Endothelial cell of umbilical vein (primary cell): ENCODE results near the gene UNC5CL. TPM values are rescaled to one million over a fixed set of nuclear protein-coding genes. Genes with fewer than 3 reads are reported as not detected.

Source experiments
- BruUV-seq: library from RNA; stranded (reverse); fragments of 400-500 nt; replicated peaks from 2 replicates; lab custom pipeline; 2021; lab: Mats Ljungman, UMichigan
- CTCF ChIA-PET: fragments of 300-600, 350-600 bp; sonication (Branson Sonifier 250); formaldehyde crosslinking; loops from one replicate; lab custom pipeline; 2021; ENCODE audit warnings: antibody characterized with exemption, inconsistent platforms; lab: Charles Lee
- POLR2A ChIA-PET: fragments of 300-600, 350-600 bp; sonication (Branson Sonifier 250); formaldehyde crosslinking; loops from one replicate; lab custom pipeline; 2021; ENCODE audit warnings: antibody characterized with exemption, inconsistent platforms; lab: Charles Lee
- DNase-seq: peaks from one replicate; pipeline ENCODE4 v3.0.0-alpha.2; 2011; ENCODE audit warnings: low read depth, low spot score
- FAIRE-seq: peaks from 2 replicates; lab custom pipeline; 2011; peaks lifted over from hg19 to GRCh38; lab: Jason Lieb, UNC
- H2AFZ ChIP-seq: 2 replicates; pipeline ENCODE4 v1.6.0; 2012; ENCODE audit warnings: low read depth, low read length, control low read depth, inconsistent platforms
- H3K27ac ChIP-seq: 2 replicates; pipeline ENCODE4 v1.5.1; 2011; ENCODE audit warnings: low read depth, mild to moderate bottlenecking, control low read depth, low read length, moderate library complexity; ENCODE audit not compliant: insufficient read depth
- H3K27me3 ChIP-seq, 2 experiments: 2 replicates each; pipeline versions ENCODE4 v1.6.0 to v1.6.1; 2011; ENCODE audit warnings: low read length in 2 of 2, mixed read lengths in 1 of 2; ENCODE audit not compliant: control insufficient read depth in 2 of 2, insufficient read depth in 2 of 2
- H3K36me3 ChIP-seq, 2 experiments: 2 replicates in 1 of 2; 3 replicates in 1 of 2; pipeline ENCODE4 v1.5.1; 2011; ENCODE audit warnings: low read length in 2 of 2, mild to moderate bottlenecking in 1 of 2, moderate library complexity in 1 of 2; ENCODE audit not compliant: control insufficient read depth in 2 of 2, insufficient read depth in 2 of 2; ENCODE audit errors: extremely low read depth in 1 of 2
- H3K4me1 ChIP-seq: 3 replicates; pipeline ENCODE4 v1.5.1; 2011; ENCODE audit warnings: mild to moderate bottlenecking, low read length; ENCODE audit not compliant: control insufficient read depth, insufficient read depth; ENCODE audit errors: extremely low read depth
- H3K4me2 ChIP-seq: 2 replicates; pipeline ENCODE4 v1.6.1; 2011; ENCODE audit warnings: low read length, control low read depth, mixed read lengths; ENCODE audit not compliant: insufficient read depth
- H3K4me3 ChIP-seq, 3 experiments: fragments of 200-600 bp in 1 of 3; sonication (generic), shearing (Covaris generic) in 1 of 3; replicated peaks in 1 of 3; 2 replicates each; pipeline ENCODE4 v1.5.1; 2011 to 2016; ENCODE audit warnings: control low read depth in 3 of 3, low read length in 3 of 3, mild to moderate bottlenecking in 2 of 3, inconsistent platforms in 1 of 3, low read depth in 1 of 3, moderate library complexity in 1 of 3; ENCODE audit not compliant: insufficient read depth in 1 of 3
- H3K79me2 ChIP-seq: 2 replicates; pipeline ENCODE4 v1.6.0; 2012; ENCODE audit warnings: low read length, inconsistent platforms; ENCODE audit not compliant: control insufficient read depth, insufficient read depth
- H3K9ac ChIP-seq: replicated peaks from 2 replicates; pipeline ENCODE3; 2011; ENCODE audit warnings: low read length, control low read depth; ENCODE audit not compliant: insufficient read depth; ENCODE audit errors: extremely low read depth
- H3K9me1 ChIP-seq: replicated peaks from 3 replicates; pipeline ENCODE4 v1.6.0; 2011; ENCODE audit warnings: mild to moderate bottlenecking, low read length; ENCODE audit not compliant: control insufficient read depth, insufficient read depth; ENCODE audit errors: extremely low read depth
- H3K9me3 ChIP-seq: replicated peaks from 2 replicates; pipeline ENCODE4 v1.5.1; 2012; ENCODE audit warnings: low read length, inconsistent platforms; ENCODE audit not compliant: control insufficient read depth, insufficient read depth
- H4K20me1 ChIP-seq: replicated peaks from 2 replicates; pipeline ENCODE3; 2011; ENCODE audit warnings: mild to moderate bottlenecking, low read length; ENCODE audit not compliant: control insufficient read depth, insufficient read depth; ENCODE audit errors: extremely low read depth
- CTCF ChIP-seq, 2 donors: IDR thresholded peaks; 1 replicate in 1 of 2; 2 replicates in 1 of 2; pipeline ENCODE4 v1.5.1; 2011; ENCODE audit warnings: low read length in 2 of 2, mild to moderate bottlenecking in 2 of 2, moderate library complexity in 2 of 2, control low read depth in 1 of 2, inconsistent platforms in 1 of 2, low read depth in 1 of 2; ENCODE audit not compliant: insufficient read depth in 1 of 2; ENCODE audit errors: extremely low read depth in 1 of 2
- EZH2 ChIP-seq: IDR thresholded peaks from 2 replicates; pipeline ENCODE4 v1.6.1; 2012; ENCODE audit warnings: borderline replicate concordance, low read depth, mild to moderate bottlenecking, moderate library complexity, low read length, inconsistent platforms; ENCODE audit not compliant: severe bottlenecking
- FOS ChIP-seq: IDR thresholded peaks from 2 replicates; pipeline ENCODE4 v1.6.1; 2011; ENCODE audit warnings: mild to moderate bottlenecking, low read length, moderate library complexity, borderline replicate concordance; ENCODE audit not compliant: insufficient read depth
- GATA2 ChIP-seq: IDR thresholded peaks from 2 replicates; pipeline ENCODE4 v1.7.0; 2011; ENCODE audit warnings: low read depth, mild to moderate bottlenecking, moderate library complexity, mixed read lengths, low read length; ENCODE audit not compliant: insufficient read length, insufficient read depth
- JUN ChIP-seq: IDR thresholded peaks from 2 replicates; pipeline ENCODE4 v1.6.1; 2011; ENCODE audit warnings: borderline replicate concordance, low read depth; ENCODE audit not compliant: insufficient read length, insufficient read depth
- MYC ChIP-seq: IDR thresholded peaks from one replicate; pipeline ENCODE4 v1.6.1; 2011; ENCODE audit warnings: mild to moderate bottlenecking, low read depth, low read length
- POLR2A ChIP-seq: IDR thresholded peaks from 2 replicates; pipeline ENCODE4 v1.6.1; 2012; ENCODE audit warnings: low read depth, mild to moderate bottlenecking, control low read depth, low read length
- POLR2AphosphoS5 ChIP-seq: IDR thresholded peaks from 2 replicates; pipeline ENCODE4 v1.6.1; 2012; ENCODE audit warnings: low read depth, mild to moderate bottlenecking, control low read depth, low read length, moderate library complexity; ENCODE audit not compliant: insufficient read depth
- dilution Hi-C: fragments of 300-500 bp; cut with MboI; formaldehyde crosslinking; loops from one replicate; pipeline ENCODE4 v1.15.0; 2019; ENCODE audit warnings: low sequenced_read_pairs; ENCODE audit not compliant: extremely low pct_ligation_motif_present
- intact Hi-C: fragments of 100-400 bp; cut with micrococcal nuclease; formaldehyde crosslinking; loops from one replicate; pipeline ENCODE4 v1.10.0; 2022
- polyA plus RNA-seq, 4 experiments: library from polyadenylated mRNA; depleted of rRNA in 3 of 4; stranded (reverse) in 3 of 4; unstranded in 1 of 4; fragments of >200 nt; gene quantifications; 2 replicates each; pipeline versions ENCODE4 v1.2.1 to v1.2.3, GENCODE V29; 2011 to 2012; ENCODE audit warnings: missing spikeins in 1 of 4
- total RNA-seq: library from RNA; stranded (reverse); gene quantifications from 2 replicates; pipeline ENCODE4 v1.2.3, GENCODE V29; 2021
- TF ChIP-seq, protein P1 (sequence below): IDR thresholded peaks from 2 replicates; pipeline ENCODE4 v1.6.1; 2011; ENCODE audit not compliant: insufficient read depth, insufficient read length

The UNC5CL gene
- total and polyA plus RNA-seq, 2 donors (not counting 3 experiments of a cell fraction or from before 2014, with no cell fraction given) = 0.14 to 0.20 TPM

DNA sequence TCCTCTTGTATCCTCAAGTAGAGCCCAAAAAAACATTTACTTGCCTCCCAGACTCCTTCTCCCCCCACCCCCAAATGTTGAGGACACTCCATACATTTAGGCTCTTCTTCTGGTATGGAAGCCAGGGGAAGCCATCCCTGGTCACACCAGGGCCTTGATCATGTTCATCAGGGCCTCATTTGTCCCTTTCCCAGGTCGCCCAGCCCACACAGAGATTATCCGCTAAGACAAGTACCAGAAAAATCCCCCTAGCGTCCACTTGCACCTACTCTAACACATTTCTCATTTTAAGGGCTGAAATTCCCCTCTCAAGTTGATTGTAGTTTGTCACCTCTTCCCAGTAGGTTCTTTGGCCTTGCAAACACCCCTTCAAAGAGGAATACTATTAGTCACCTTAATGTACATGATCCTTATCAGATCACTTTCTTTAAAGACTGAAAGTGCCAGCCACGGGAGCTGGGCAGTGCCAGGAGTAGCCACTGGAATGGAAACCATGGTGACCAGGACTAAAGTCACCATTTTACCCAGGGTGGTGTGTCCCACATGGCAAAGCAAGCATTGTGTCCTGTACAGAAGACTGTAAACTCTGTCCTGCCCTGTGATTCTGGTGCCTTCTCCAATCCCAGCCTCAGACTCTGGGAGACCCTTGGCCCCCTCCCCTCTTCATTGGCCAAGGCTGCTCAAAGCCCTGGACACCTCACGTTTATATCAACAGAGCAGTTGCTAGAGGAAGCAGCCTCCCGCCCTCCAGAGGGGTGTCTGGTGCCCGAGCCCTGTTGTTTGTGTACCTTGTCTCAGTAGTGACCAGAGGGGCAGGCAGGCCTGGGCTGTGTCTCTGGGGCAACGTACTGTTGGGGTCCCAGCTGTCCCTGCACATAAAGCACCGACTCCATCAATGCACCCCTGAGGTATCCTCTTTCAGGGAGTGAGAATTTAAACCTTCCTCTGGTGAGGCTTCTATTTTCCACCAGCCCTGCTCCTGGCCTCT is 9.0 kb upstream of the UNC5CL start:
- dilution Hi-C loops (no loop called here), intact Hi-C loops (no loop called here)
- Histone ChIP-seq H3K27ac (no peak overlapping the region), H3K27me3 (peaks cover 0 to 2% of the 10 kb centered on the region in 2 experiments), H4K20me1 (no peaks in the 10 kb centered on the region), H3K79me2 (no peaks in the 10 kb centered on the region), H3K4me1 (peaks cover 5% of the 10 kb centered on the region), H3K36me3 (no peaks in the 10 kb centered on the region), H3K4me2 (no peak overlapping the region), H3K4me3 (no peak overlapping the region), H2AFZ (no peak overlapping the region), H3K9ac (no peak overlapping the region), H3K9me1 (no peaks in the 10 kb centered on the region), H3K9me3 (no peaks in the 10 kb centered on the region)
- POLR2A ChIA-PET = no interaction called here
- no peak for DNase-seq
- CTCF ChIA-PET = interaction anchor here (1.5 to 3.2 kb wide), 2 partner anchors 8 to 18 kb away, joined by 3 to 22 read pairs; partner anchors contain the start of gene UNC5CL
- TF ChIP-seq MYC = no peak
- TF ChIP-seq POLR2AphosphoS5 = no peak
- no peak for TF ChIP-seq FOS
- TF ChIP-seq JUN = no peak
- TF ChIP-seq GATA2 = no peak
- TF ChIP-seq, protein P1, sequence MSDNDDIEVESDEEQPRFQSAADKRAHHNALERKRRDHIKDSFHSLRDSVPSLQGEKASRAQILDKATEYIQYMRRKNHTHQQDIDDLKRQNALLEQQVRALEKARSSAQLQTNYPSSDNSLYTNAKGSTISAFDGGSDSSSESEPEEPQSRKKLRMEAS = no peak
- TF ChIP-seq POLR2A = no peak
- TF ChIP-seq CTCF (IDR thresholded peaks at IDR 0.05; ENCODE audit: extremely low read depth in 1 of 2, insufficient read depth in 1 of 2, low read depth in 1 of 2, low read length in 2 of 2) = no peak
- no peak for TF ChIP-seq EZH2
- no TSS peak for BruUV-seq
- no peak for FAIRE-seq
